K562 (cell line): ENCODE results near the gene TTLL9. TPM values are rescaled to one million over a fixed set of nuclear protein-coding genes. Genes with fewer than 3 reads are reported as not detected.

Experiments used
- ATAC-seq: fragments of 200-7000 bp; cut with Tn5 transposase; 3 replicates; pipeline ENCODE4 v1.9.1; 2020; ENCODE audit warnings: moderate library complexity
- BruUV-seq: library from RNA; stranded (reverse); fragments of 400-500 nt; replicated peaks from 2 replicates; lab custom pipeline; 2021; lab: Mats Ljungman, UMichigan
- CTCF ChIA-PET: fragments of 300-600 bp; formaldehyde crosslinking; extraction: SDS; loops from one replicate; lab custom pipeline; 2021; ENCODE audit warnings: low intra/inter-chr PET ratio; lab: Yijun Ruan, JAX
- POLR2A ChIA-PET: fragments of 300-600, 350-650 bp; sonication (Branson Sonifier 250); formaldehyde crosslinking; extraction: SDS; loops from one replicate; lab custom pipeline; 2021; ENCODE audit warnings: antibody characterized with exemption, inconsistent platforms; lab: Yijun Ruan, JAX
- DNase-seq, 4 experiments: peaks; one replicate each; pipeline versions ENCODE4 v3.0.0 to v3.0.0-alpha.2; 2011 to 2018; ENCODE audit warnings: low spot score in 3 of 4, mixed read lengths in 3 of 4; ENCODE audit errors: extremely low read depth in 1 of 4
- FAIRE-seq: peaks from 2 replicates; lab custom pipeline; 2011; peaks lifted over from hg19 to GRCh38; lab: Jason Lieb, UNC
- H2AFZ ChIP-seq: 2 replicates; pipeline ENCODE4 v1.6.0; 2011; ENCODE audit warnings: low read depth, low read length, control low read depth, inconsistent platforms
- H3K27ac ChIP-seq: fragments of 200-600 bp; 3 replicates; pipeline ENCODE4 v1.8.0; 2011; ENCODE audit warnings: low read depth, mild to moderate bottlenecking, control low read depth, inconsistent platforms, low read length, moderate library complexity, mixed read lengths; ENCODE audit errors: extremely low read depth
- H3K27me3 ChIP-seq, 2 experiments: fragments of 300-600 bp in 1 of 2; 2 replicates in 1 of 2; 3 replicates in 1 of 2; pipeline versions ENCODE4 v1.6.0 to v1.8.0; 2011; ENCODE audit warnings: inconsistent platforms in 2 of 2, low read length in 2 of 2, mild to moderate bottlenecking in 1 of 2, mixed read lengths in 1 of 2, moderate library complexity in 1 of 2; ENCODE audit not compliant: control insufficient read depth in 2 of 2, insufficient read depth in 2 of 2
- H3K36me3 ChIP-seq: fragments of 300-600 bp; 3 replicates; pipeline ENCODE4 v1.8.0; 2011; ENCODE audit warnings: mild to moderate bottlenecking, low read length, inconsistent platforms; ENCODE audit not compliant: control insufficient read depth, insufficient read depth
- H3K4me1 ChIP-seq, 2 experiments: fragments of 200-600 bp in 1 of 2; replicated peaks in 1 of 2; 2 replicates in 1 of 2; 3 replicates in 1 of 2; pipeline versions ENCODE4 v1.5.1 to v1.8.0; 2011; ENCODE audit warnings: inconsistent platforms in 2 of 2, low read length in 2 of 2, mild to moderate bottlenecking in 1 of 2, mixed read lengths in 1 of 2, moderate library complexity in 1 of 2; ENCODE audit not compliant: control insufficient read depth in 2 of 2, insufficient read depth in 2 of 2
- H3K4me2 ChIP-seq: 2 replicates; pipeline ENCODE4 v1.6.1; 2011; ENCODE audit warnings: low read length, control low read depth, inconsistent platforms, mixed read lengths; ENCODE audit not compliant: insufficient read depth
- H3K4me3 ChIP-seq: fragments of 200-600 bp; sonication (generic), shearing (Covaris generic); 2 replicates; pipeline ENCODE4 v1.5.1; 2016; ENCODE audit warnings: control low read depth, inconsistent platforms
- H3K79me2 ChIP-seq: fragments of 200-600 bp; 3 replicates; pipeline ENCODE4 v1.8.0; 2011; ENCODE audit warnings: low read length, inconsistent platforms; ENCODE audit not compliant: control insufficient read depth, insufficient read depth
- H3K9ac ChIP-seq, 2 experiments: 2 replicates each; pipeline versions ENCODE4 v1.6.0 to v1.6.1; 2011; ENCODE audit warnings: low read depth in 2 of 2, low read length in 2 of 2, control low read depth in 1 of 2, inconsistent platforms in 1 of 2, mild to moderate bottlenecking in 1 of 2, mixed read lengths in 1 of 2; ENCODE audit not compliant: insufficient read depth in 1 of 2
- H3K9me1 ChIP-seq: one replicate; pipeline ENCODE4 v1.6.0; 2011; ENCODE audit warnings: inconsistent platforms, mild to moderate bottlenecking, low read length, moderate library complexity; ENCODE audit not compliant: control insufficient read depth, insufficient read depth
- H3K9me3 ChIP-seq: replicated peaks from 2 replicates; pipeline ENCODE4 v1.5.1; 2011; ENCODE audit warnings: low read depth, low read length, inconsistent platforms; ENCODE audit not compliant: control insufficient read depth, insufficient read depth
- H4K20me1 ChIP-seq: replicated peaks from 2 replicates; pipeline ENCODE4 v1.6.1; 2011; ENCODE audit warnings: low read length, inconsistent platforms, mixed read lengths; ENCODE audit not compliant: control insufficient read depth, insufficient read depth
- CBX3 ChIP-seq, 2 experiments: IDR thresholded peaks; 1 replicate in 1 of 2; 2 replicates in 1 of 2; pipeline ENCODE4 v1.6.1; 2012; ENCODE audit warnings: inconsistent platforms in 2 of 2, low read length in 2 of 2, borderline replicate concordance in 1 of 2, control low read depth in 1 of 2
- CBX5 ChIP-seq: IDR thresholded peaks from 2 replicates; pipeline ENCODE4 v1.6.1; 2014; ENCODE audit warnings: low read depth, borderline replicate concordance
- CEBPZ ChIP-seq: fragments of 150-350 bp; IDR thresholded peaks from 2 replicates; pipeline ENCODE4 v1.6.1; 2014; ENCODE audit warnings: low read depth, mild to moderate bottlenecking, low read length, borderline replicate concordance
- FOXJ2 ChIP-seq: fragments of 200-800 bp; sonication (Bioruptor generic); IDR thresholded peaks from 2 replicates; pipeline ENCODE4 v1.6.1; 2016; ENCODE audit warnings: missing genetic modification characterization, missing compliant biosample characterization
- GATAD2B ChIP-seq: fragments of 450-650 bp; IDR thresholded peaks from 2 replicates; pipeline ENCODE4 v1.6.1; 2017; ENCODE audit warnings: mild to moderate bottlenecking, borderline replicate concordance
- JUN ChIP-seq, 2 experiments: sonication (generic) in 1 of 2; formaldehyde crosslinking in 1 of 2; IDR thresholded peaks; 2 replicates each; pipeline versions ENCODE4 v1.6.1 to v1.8.0; 2012 to 2022; ENCODE audit warnings: borderline replicate concordance in 2 of 2, mild to moderate bottlenecking in 2 of 2, improper control_type of control experiment in 1 of 2, low read depth in 1 of 2, low read length in 1 of 2, missing genetic modification reagents in 1 of 2
- NCOR1 ChIP-seq: fragments of 450-650 bp; IDR thresholded peaks from 2 replicates; pipeline ENCODE4 v1.6.1; 2016; ENCODE audit warnings: mild to moderate bottlenecking, moderate library complexity
- NR2C1 ChIP-seq, 2 experiments: fragments of 450-650 bp; IDR thresholded peaks; 2 replicates each; pipeline ENCODE4 v1.6.1; 2017; ENCODE audit warnings: mild to moderate bottlenecking in 2 of 2, antibody characterized with exemption in 1 of 2, inconsistent platforms in 1 of 2, missing compliant biosample characterization in 1 of 2, missing genetic modification characterization in 1 of 2
- TAF15 ChIP-seq: fragments of 200-400 bp; formaldehyde crosslinking; IDR thresholded peaks from 2 replicates; pipeline ENCODE4 v1.6.1; 2017; ENCODE audit warnings: mild to moderate bottlenecking, low read depth, low read length, moderate library complexity
- TOE1 ChIP-seq, 2 experiments: fragments of 450-650 bp in 1 of 2; sonication (generic) in 1 of 2; formaldehyde crosslinking in 1 of 2; IDR thresholded peaks; 2 replicates each; pipeline versions ENCODE4 v1.7.1 to v1.8.0; 2016 to 2022; ENCODE audit warnings: borderline replicate concordance in 2 of 2, mild to moderate bottlenecking in 2 of 2, antibody characterized with exemption in 1 of 2, inconsistent platforms in 1 of 2, low read depth in 1 of 2, missing genetic modification reagents in 1 of 2, moderate library complexity in 1 of 2
- ZBTB12 ChIP-seq: fragments of 250-450 bp; sonication (Bioruptor Pico); IDR thresholded peaks from 2 replicates; pipeline ENCODE4 v1.4.0; 2020
- ZNF184 ChIP-seq: sonication (generic); formaldehyde crosslinking; IDR thresholded peaks from 2 replicates; pipeline ENCODE4 v1.5.0; 2020; ENCODE audit warnings: missing genetic modification reagents
- ZNF395 ChIP-seq: fragments of 200-800 bp; sonication (Bioruptor generic); IDR thresholded peaks from 2 replicates; pipeline ENCODE4 v1.6.1; 2017; ENCODE audit warnings: missing genetic modification characterization, missing compliant biosample characterization
- WGBS: fragments of 100-300 bp; shearing (Covaris generic); methylation state at CpG from one replicate; pipeline ENCODE4 v1.1.6; 2016; ENCODE audit warnings: low coverage, mixed read lengths; ENCODE audit not compliant: insufficient coverage; ENCODE audit errors: missing lambda C conversion rate; 5-methylcytosine and 5-hydroxymethylcytosine counted together
- in situ Hi-C: fragments of 300-500 bp; cut with MboI; formaldehyde crosslinking; loops from 4 replicates; pipeline ENCODE4 v1.15.0; 2018; ENCODE audit warnings: inconsistent platforms, mixed read lengths
- intact Hi-C: fragments of 100-400 bp; cut with micrococcal nuclease; formaldehyde crosslinking; loops from 2 replicates; pipeline ENCODE4 v1.14.2; 2022
- polyA plus RNA-seq, 8 experiments: library from polyadenylated mRNA; depleted of rRNA in 4 of 8; stranded (reverse) in 5 of 8; unstranded in 3 of 8; fragments of >200 nt; fragmentation: Nextera tagmentation in 2 of 8; fragmentation: Illumina TruSeq in 1 of 8; extraction: Ambion mirVana in 2 of 8; extraction: Trizol in 1 of 8; gene quantifications; 2 replicates each; pipeline versions ENCODE4 v1.2.1 to v1.2.3, GENCODE V29; 2011 to 2014; ENCODE audit warnings: inconsistent platforms in 1 of 8, missing spikeins in 1 of 8
- total RNA-seq, 7 experiments: library from RNA; depleted of rRNA in 6 of 7; stranded (reverse); fragments of >200 nt in 6 of 7; fragmentation: Illumina TruSeq in 2 of 7; extraction: Trizol in 2 of 7; gene quantifications; 2 replicates each; pipeline versions ENCODE4 v1.2.1 to v1.2.3, GENCODE V29; 2011 to 2021; ENCODE audit warnings: low replicate concordance in 1 of 7

TTLL9 gene
- total and polyA plus RNA-seq, 9 of the 15 experiments (the other 6 are each of a cell fraction or from before 2014, with no cell fraction given): 0.06 to 0.07 TPM; not detected in 7

GRCh38 chr20:31953556-31954148 is 83.2 kb downstream of the TTLL9 start:
- FAIRE-seq (no peak), ATAC-seq (no peak), DNase-seq (no peak)
- peaks cover 30% of the 10 kb centered on the region for H3K79me2 ChIP-seq
- H3K9ac ChIP-seq: no peak overlapping the region
- no peak overlapping the region for H3K27ac ChIP-seq
- 24% methylated on average over 6 of the region's 6 CpGs for WGBS
- H3K9me1 ChIP-seq: peaks cover 4% of the 10 kb centered on the region
- POLR2A ChIA-PET: no interaction called here
- no TSS peak for BruUV-seq
- H2AFZ ChIP-seq: no peak overlapping the region
- H3K4me1 ChIP-seq: peaks cover 16 to 19% of the 10 kb centered on the region in 2 experiments
- H4K20me1 ChIP-seq: peaks cover 15% of the 10 kb centered on the region
- H3K9me3 ChIP-seq: peaks cover under 1% of the 10 kb centered on the region
- H3K27me3 ChIP-seq: peaks cover 0 to 3% of the 10 kb centered on the region in 2 experiments; a peak in 2 of 5 replicates
- H3K4me2 ChIP-seq: no peak overlapping the region
- CTCF ChIA-PET: interaction anchor here (3.5 kb wide), 1 partner anchor 100 kb away, joined by 49 read pairs; no protein-coding TSS in a partner anchor
- intact Hi-C loops (loop anchor here (5.0 kb wide), 4 partner anchors 36 to 139 kb away; no protein-coding TSS in a partner anchor), in situ Hi-C loops (loop anchor here (5.0 kb wide), 1 partner anchor 91 kb away; no protein-coding TSS in a partner anchor)
- H3K36me3 ChIP-seq: peaks cover 15% of the 10 kb centered on the region
- H3K4me3 ChIP-seq: no peak overlapping the region
- TF ChIP-seq ZNF395 (CRISPR knock-in tag) (no peak), CEBPZ (no peak), ZNF184 (CRISPR knock-in tag) (no peak), NR2C1 (IDR thresholded peaks at IDR 0.05) (peak; percentile 77), NR2C1 (tag; IDR thresholded peaks at IDR 0.05) (peak; percentile 79), ZBTB12 (CRISPR knock-in tag) (no peak), CBX5 (0 out of 2 replicates have a peak, but pooled peaks have one; percentile 31), CBX3 (IDR thresholded peaks at IDR 0.05; ENCODE audit: borderline replicate concordance in 1 of 2, low read length in 2 of 2) (peak in 1 of 2 experiments; percentile 87; a peak in 1 of 3 replicates), JUN (IDR thresholded peaks at IDR 0.05; ENCODE audit: borderline replicate concordance, low read depth, low read length) (no peak), JUN (CRISPR knock-in tag; IDR thresholded peaks at IDR 0.05; ENCODE audit: borderline replicate concordance) (no peak), GATAD2B (no peak), TOE1 (IDR thresholded peaks at IDR 0.05; ENCODE audit: borderline replicate concordance) (no peak), TOE1 (CRISPR knock-in tag; IDR thresholded peaks at IDR 0.05; ENCODE audit: borderline replicate concordance, low read depth) (no peak), FOXJ2 (tag) (no peak), NCOR1 (no peak), TAF15 (no peak)
